GM19043 (cell line): Measurements from ENCODE around the gene MARK1.

Experiments
- ATAC-seq: cut with Tn5 transposase; IDR thresholded peaks from one replicate; pipeline ENCODE4 v1.9.1; 2021; ENCODE audit warnings: low read depth; ENCODE audit not compliant: unreplicated experiment

The MARK1 gene

DNA sequence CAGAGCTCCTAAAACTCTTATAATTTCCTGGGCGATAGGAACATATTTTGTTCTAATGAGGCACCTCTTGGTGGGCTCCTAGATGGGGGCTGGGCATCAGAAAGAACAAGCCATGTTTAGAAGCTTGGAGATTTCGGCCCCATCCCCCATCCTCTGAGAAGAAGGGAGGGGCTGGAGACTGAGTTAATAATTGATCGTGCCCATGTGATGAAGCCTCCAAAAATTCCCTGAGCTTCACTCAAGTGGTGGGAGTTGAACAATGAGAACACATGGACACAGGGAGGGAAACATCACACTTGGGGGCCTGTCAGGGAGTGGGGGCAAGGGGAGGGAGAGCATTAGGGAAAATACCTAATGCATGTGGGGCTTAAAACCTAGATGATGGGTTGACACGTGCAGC lies 180.3 kb downstream of the MARK1 start:
- ATAC-seq: no peak

DNA sequence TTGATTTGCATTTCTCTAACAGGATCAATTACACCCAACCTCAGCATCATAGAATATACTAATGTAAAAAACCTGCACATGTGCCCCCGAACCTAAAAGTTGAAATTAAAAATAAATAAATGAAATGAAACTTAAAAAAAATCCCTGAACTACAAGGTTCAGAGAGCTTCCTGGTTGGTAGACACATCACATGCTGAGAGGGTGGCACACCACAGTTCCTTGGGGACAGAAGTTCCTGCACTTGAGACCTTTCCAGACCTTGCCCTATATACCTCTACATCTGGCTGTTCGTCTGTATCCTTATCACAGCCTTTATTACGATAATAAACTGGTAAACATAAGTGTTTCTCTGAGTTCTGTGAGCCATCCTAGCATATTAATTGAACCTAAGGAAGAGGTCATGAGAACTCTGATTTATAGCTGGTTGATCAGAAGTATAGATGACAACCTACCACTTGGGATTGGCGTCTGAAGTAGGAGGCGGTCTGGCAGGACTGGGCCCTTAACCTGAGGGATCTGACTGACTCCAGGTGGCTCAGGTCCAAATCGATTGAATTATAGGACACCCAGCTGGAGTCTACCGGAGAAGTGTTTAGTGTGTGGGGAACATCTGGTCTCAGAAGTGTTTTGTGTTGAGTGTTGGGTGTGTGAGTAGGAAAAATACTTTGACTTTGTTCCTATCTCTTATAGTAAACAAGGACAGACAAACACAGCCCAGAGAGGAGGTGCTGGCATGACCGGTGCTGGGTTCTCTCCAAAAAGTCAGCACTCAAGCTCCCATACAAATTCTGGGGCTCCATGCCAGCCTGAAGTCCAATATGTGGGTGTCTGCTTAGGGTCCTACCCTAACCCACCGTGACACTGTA lies 181.2 kb downstream of the MARK1 start:
- no peak for ATAC-seq

DNA sequence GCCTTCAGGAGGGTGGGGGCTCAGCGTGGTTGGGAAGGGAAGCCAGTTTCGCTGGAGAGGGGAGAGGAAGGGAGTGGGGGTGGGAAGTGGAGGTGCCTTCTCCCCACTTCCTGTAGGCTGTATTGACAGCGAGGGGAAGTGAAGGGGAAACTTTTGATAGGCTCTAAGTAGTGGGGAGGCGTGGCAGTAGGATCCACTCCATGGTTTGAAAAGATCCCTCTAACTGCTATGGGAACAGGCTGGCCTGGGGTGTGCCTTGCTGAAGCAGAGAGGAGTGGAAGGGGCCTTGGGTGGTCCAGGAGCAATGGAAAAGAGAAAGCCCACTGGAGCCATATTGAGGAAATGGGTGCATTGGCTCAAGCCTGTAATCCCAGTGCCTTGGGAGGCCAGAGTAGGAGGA lies 182.4 kb downstream of the MARK1 start:
- no peak for ATAC-seq

DNA sequence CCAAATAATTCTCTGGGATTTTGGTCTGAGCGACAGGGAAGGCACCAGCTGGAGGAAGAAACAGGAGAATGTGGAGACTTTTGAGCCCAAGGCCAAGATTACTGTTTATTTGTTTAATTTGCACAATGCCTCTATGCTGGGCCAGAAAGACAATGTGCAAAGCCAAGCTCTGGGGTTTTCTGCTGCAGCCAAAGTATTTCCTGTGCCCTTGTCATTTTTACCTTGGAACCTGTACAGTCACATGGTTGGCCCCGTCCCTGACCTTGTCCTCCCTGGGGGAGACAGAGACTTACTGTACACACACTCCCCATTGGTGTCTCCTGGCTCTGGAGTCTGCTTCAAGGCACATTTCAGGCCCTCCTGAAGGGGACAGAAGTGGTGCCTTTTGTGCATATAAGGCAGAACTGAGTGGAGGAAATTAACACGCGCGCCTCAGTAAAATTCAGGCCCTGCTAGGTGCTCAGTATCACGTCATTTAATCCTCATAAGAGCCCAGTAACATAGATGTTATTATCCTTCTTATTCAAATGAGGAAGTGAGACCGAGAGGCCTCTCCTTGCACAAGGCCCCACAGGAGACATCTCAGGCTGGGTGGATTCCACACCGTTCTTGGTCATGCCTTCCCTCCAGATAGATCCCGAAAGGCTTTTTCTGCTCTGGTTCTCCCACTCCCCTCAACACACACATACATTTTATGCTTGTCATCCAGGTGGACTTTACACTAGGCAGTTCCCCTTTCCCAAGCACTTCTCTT lies 183.3 kb downstream of the MARK1 start:
- ATAC-seq: peak; percentile 69
